HFF-Myc (cell line): Measurements from ENCODE around the gene APEH.

Source experiments
- DNase-seq: peaks from one replicate; pipeline ENCODE4 v3.0.0-alpha.2; 2011; ENCODE audit warnings: low read depth; ENCODE audit errors: extremely low read depth
- H3K4me3 ChIP-seq: replicated peaks from 2 replicates; pipeline ENCODE4 v1.5.1; 2011; ENCODE audit warnings: low read depth, mild to moderate bottlenecking, control low read depth, low read length
- CTCF ChIP-seq: IDR thresholded peaks from 2 replicates; pipeline ENCODE4 v1.5.1; 2012; ENCODE audit warnings: mild to moderate bottlenecking, low read depth, low read length, control low read depth; ENCODE audit errors: missing control alignments

Gene APEH

GRCh38 chr3:49721896-49722781 lies 48.0 kb downstream of the APEH start:
- peak overlapping the region; percentile 92 for H3K4me3 ChIP-seq
- no peak for TF ChIP-seq CTCF
- DNase-seq: no peak

GRCh38 chr3:49722896-49723295 lies 48.7 kb downstream of the APEH start:
- no peak for DNase-seq
- peak overlapping the region; percentile 92 for H3K4me3 ChIP-seq
- TF ChIP-seq CTCF: no peak

- DNase-seq: no peak
- no peak for TF ChIP-seq CTCF
- peak overlapping the region; percentile 92 for H3K4me3 ChIP-seq
These were observed 49.1 kb downstream of the APEH start for GRCh38 chr3:49723296-49723627.

- H3K4me3 ChIP-seq: peak within 1 kb of the TSS; percentile 92
- DNase-seq: peak; percentile 79
- TF ChIP-seq CTCF: no peak
These were observed 49.7 kb downstream of the APEH start, which contains the start of gene GMPPB for GRCh38 chr3:49723628-49724551. Gene GMPPB, minus strand, starts transcription at chr3:49723951. Its CDS starts 225 bp downstream, at chr3:49723726.

GRCh38 chr3:49724586-49724985 lies 50.4 kb downstream of the APEH start:
- DNase-seq: no peak
- TF ChIP-seq CTCF: no peak
- H3K4me3 ChIP-seq: peak overlapping the region; percentile 92

- TF ChIP-seq CTCF: no peak
- DNase-seq: no peak
- H3K4me3 ChIP-seq: no peak overlapping the region
These were observed 51.9 kb downstream of the APEH start for GRCh38 chr3:49725906-49726681.
